GM12872 (cell line): ENCODE measurements around the gene PCDH15.

Experiments
- TF ChIP-seq, protein P1 (sequence below): IDR thresholded peaks from 3 replicates; pipeline ENCODE4 v1.5.1; 2011; ENCODE audit warnings: low read depth, mild to moderate bottlenecking, low read length, moderate library complexity; ENCODE audit not compliant: insufficient read depth

Gene PCDH15

DNA sequence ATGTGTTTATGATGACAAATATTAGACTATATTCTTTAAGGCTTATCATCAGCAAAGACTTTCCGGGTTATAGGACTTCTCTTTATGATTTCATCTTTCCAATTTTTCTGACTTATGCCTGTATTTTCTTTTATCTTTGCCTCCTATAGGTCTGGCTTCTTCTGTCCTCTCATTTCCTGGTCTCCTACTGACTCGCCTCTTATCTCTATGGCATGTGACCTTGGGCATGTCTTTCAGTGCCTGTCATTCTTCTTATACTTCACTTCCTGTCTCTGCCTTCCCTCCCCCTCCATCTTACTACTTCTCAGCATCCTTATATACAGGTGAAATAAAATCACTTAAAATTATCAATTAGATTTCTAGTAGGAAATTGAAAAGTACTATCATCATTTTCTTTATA is 42.2 kb downstream of the PCDH15 start:
- TF ChIP-seq, protein P1, sequence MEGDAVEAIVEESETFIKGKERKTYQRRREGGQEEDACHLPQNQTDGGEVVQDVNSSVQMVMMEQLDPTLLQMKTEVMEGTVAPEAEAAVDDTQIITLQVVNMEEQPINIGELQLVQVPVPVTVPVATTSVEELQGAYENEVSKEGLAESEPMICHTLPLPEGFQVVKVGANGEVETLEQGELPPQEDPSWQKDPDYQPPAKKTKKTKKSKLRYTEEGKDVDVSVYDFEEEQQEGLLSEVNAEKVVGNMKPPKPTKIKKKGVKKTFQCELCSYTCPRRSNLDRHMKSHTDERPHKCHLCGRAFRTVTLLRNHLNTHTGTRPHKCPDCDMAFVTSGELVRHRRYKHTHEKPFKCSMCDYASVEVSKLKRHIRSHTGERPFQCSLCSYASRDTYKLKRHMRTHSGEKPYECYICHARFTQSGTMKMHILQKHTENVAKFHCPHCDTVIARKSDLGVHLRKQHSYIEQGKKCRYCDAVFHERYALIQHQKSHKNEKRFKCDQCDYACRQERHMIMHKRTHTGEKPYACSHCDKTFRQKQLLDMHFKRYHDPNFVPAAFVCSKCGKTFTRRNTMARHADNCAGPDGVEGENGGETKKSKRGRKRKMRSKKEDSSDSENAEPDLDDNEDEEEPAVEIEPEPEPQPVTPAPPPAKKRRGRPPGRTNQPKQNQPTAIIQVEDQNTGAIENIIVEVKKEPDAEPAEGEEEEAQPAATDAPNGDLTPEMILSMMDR: no peak

GRCh38 chr10:54749623-54750022 is 51.4 kb downstream of the PCDH15 start:
- TF ChIP-seq, protein P1: no peak

- TF ChIP-seq, protein P1: no peak
Measured at GRCh38 chr10:54745436-54745835, 55.6 kb downstream of the PCDH15 start.

DNA sequence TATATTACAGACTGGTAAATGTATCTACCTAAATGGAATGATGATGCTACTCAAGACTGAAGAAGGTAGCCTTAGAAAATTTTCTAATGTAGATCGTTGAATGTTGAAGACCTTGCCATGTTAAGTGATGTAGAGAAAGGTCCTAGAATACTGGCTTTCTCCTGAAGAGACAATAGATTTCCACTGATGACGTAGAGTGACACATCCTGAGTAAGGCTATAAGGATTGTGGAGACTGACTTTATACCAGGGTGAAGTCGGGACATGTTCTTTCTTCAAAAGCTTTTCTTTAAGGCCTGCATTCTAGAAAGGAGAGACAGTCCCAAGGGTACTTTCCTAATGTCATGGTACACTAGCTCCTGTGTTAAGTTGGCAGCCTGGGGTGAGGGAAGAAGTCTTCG is 58.6 kb downstream of the PCDH15 start:
- TF ChIP-seq, protein P1: no peak

DNA sequence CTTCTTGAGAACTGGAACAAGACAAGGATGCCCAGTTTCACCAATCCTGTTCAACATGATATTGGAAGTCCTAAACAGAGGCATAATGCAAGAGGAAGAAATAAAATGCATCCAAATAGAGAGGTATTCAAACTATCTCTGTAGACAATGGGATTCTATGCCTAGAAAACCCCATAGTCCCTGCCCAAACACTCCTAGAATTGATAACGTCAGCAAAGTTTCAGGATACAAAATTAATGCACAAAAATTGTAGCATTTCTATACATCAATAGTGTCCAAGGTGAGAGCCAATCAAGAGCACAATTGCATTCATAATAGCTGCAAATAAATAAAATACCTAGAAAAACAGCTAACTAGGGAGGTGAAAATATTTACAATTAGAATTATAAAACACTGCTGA is 72.5 kb downstream of the PCDH15 start:
- TF ChIP-seq, protein P1: no peak

- TF ChIP-seq, protein P1: no peak
Measured at GRCh38 chr10:54722075-54722474, 79.0 kb downstream of the PCDH15 start.

GRCh38 chr10:54710918-54711317 is 90.1 kb downstream of the PCDH15 start:
- TF ChIP-seq, protein P1: no peak

GRCh38 chr10:54708591-54708990 is 92.4 kb downstream of the PCDH15 start:
- TF ChIP-seq, protein P1: no peak
